HG03175 (cell line): ENCODE results near the gene PLA2G2D.

Experiments
- ATAC-seq: cut with Tn5 transposase; IDR thresholded peaks from one replicate; pipeline ENCODE4 v1.9.1; 2021; ENCODE audit warnings: mild to moderate bottlenecking, moderate library complexity; ENCODE audit not compliant: unreplicated experiment

PLA2G2D gene

GRCh38 chr1:20069874-20070273, 49.5 kb downstream of the PLA2G2D start, which contains the start of gene PLA2G5:
Gene PLA2G5, plus strand, starts transcription at chr1:20070194. Its CDS starts 14,637 bp downstream, at chr1:20084831.
- ATAC-seq = no peak

GRCh38 chr1:20068722-20069121, 50.6 kb downstream of the PLA2G2D start:
- no peak for ATAC-seq

- no peak for ATAC-seq
Measured at GRCh38 chr1:20063861-20064292, 55.5 kb downstream of the PLA2G2D start.
